Suprapubic skin (tissue), 4 donors: ENCODE measurements around the gene MYO16.

Experiments used
- CTCF ChIP-seq, 2 donors: fragments of 200-600 bp in 1 of 2; fragments of 450-650 bp in 1 of 2; sonication (generic) in 1 of 2; IDR thresholded peaks; one replicate each; pipeline ENCODE4 v1.5.1; 2016 to 2019; ENCODE audit warnings: antibody characterized with exemption in 2 of 2, mild to moderate bottlenecking in 1 of 2, moderate library complexity in 1 of 2
- POLR2A ChIP-seq, 2 donors: fragments of 450-650 bp; IDR thresholded peaks; one replicate each; pipeline ENCODE4 v1.6.1; 2017; ENCODE audit warnings: antibody characterized with exemption in 2 of 2, mild to moderate bottlenecking in 2 of 2, moderate library complexity in 2 of 2
- POLR2AphosphoS5 ChIP-seq, 3 donors: sonication (generic); formaldehyde crosslinking; IDR thresholded peaks; one replicate each; pipeline ENCODE4 v1.6.1; 2017; ENCODE audit warnings: antibody characterized with exemption in 3 of 3

- TF ChIP-seq CTCF (IDR thresholded peaks at IDR 0.05) (no peak), POLR2A (IDR thresholded peaks at IDR 0.05) (no peak), POLR2AphosphoS5 (IDR thresholded peaks at IDR 0.05) (no peak)
Measured at GRCh38 chr13:109140479-109141349, 511.3 kb downstream of the MYO16 start.
